Type B pancreatic cell (in vitro differentiated cells): ENCODE results near the gene SLC27A3. TPM values are rescaled to one million over a fixed set of nuclear protein-coding genes. Genes with fewer than 3 reads are reported as not detected.

Experiments used
- DNase-seq: peaks from one replicate; pipeline ENCODE4 v3.0.0; 2021; ENCODE audit warnings: mixed read lengths; ENCODE audit not compliant: unreplicated experiment; ENCODE audit errors: extremely low spot score
- H3K27ac Mint-ChIP-seq: 2 replicates; pipeline ENCODE4 v1.8.0; 2021; ENCODE audit warnings: mild to moderate bottlenecking, mixed read lengths
- H3K27me3 Mint-ChIP-seq: 2 replicates; pipeline ENCODE4 v1.8.0; 2021; ENCODE audit warnings: mixed read lengths
- H3K36me3 Mint-ChIP-seq: 2 replicates; pipeline ENCODE4 v1.8.0; 2021; ENCODE audit warnings: mixed read lengths
- H3K4me1 Mint-ChIP-seq: one replicate; pipeline ENCODE4 v1.8.0; 2021; ENCODE audit warnings: mixed read lengths; ENCODE audit not compliant: unreplicated experiment
- H3K4me3 Mint-ChIP-seq: 2 replicates; pipeline ENCODE4 v1.8.0; 2021; ENCODE audit warnings: mild to moderate bottlenecking, mixed read lengths
- H3K9me3 Mint-ChIP-seq: 2 replicates; pipeline ENCODE4 v1.8.0; 2021; ENCODE audit warnings: mixed read lengths
- CTCF ChIP-seq: fragments of 200-600 bp; sonication (generic); conservative IDR thresholded peaks from 2 replicates; pipeline ENCODE4 v1.5.0; 2021; ENCODE audit warnings: antibody characterized with exemption, mild to moderate bottlenecking
- total RNA-seq: library from RNA; stranded (reverse); gene quantifications from 2 replicates; pipeline ENCODE4 v1.2.1, GENCODE V29; 2021; ENCODE audit warnings: low replicate concordance

SLC27A3 gene
- total RNA-seq, 1 donor from 2014 or later = 20.6 TPM

GRCh38 chr1:153771841-153772593, 3.2 kb upstream of the SLC27A3 start:
- no peak overlapping the region for H3K4me3 Mint-ChIP-seq
- no peak overlapping the region for H3K27ac Mint-ChIP-seq
- H3K9me3 Mint-ChIP-seq = no peaks in the 10 kb centered on the region
- peaks cover 9% of the 10 kb centered on the region for H3K4me1 Mint-ChIP-seq
- DNase-seq = no peak
- peaks cover 7% of the 10 kb centered on the region for H3K36me3 Mint-ChIP-seq
- peak; percentile 74 for TF ChIP-seq CTCF
- H3K27me3 Mint-ChIP-seq = no peaks in the 10 kb centered on the region

DNA sequence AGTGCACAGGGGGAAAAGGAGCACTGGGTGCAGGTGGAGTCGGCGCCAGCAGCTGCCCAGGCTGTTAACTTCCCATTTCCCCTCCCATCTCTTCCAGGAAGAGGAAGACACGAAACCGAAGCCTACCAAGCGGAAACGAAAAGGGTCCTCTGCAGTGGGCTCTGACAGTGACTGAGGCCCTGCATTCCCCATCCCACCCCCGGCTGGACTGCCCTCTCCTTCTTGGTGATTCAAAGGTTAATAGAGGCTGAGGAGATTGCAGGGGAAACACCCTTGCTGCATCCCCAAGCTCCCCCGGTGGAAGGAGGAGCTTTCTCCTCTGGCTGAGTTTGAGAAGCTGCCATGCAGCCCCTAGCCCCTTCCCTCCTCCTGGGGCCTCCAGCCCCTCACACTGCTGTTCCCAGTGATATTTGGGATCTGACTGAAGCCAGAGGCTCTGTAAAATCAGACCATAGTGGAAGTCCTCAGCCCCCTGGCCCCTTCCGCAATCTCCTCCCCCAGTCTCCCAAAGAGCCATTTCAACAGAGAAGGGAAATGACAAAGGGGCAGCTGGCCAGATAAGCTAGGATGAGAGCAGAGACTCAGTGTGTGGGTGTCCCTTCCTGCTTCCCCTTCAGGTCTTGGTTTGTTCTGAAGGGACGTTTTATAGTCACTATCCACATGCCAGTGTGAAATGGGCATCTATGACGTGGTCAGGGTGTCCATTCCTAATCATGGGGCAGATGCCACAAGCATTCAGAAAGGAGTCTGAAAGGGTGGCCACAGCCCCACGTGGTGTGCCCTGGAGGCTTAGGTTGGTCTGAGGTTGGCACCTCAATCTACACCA, 1.9 kb upstream of the SLC27A3 start:
- DNase-seq = no peak
- Mint-ChIP-seq H3K27me3 (no peaks in the 10 kb centered on the region), H3K27ac (no peak overlapping the region), H3K36me3 (no peaks in the 10 kb centered on the region), H3K4me1 (peaks cover 13% of the 10 kb centered on the region), H3K4me3 (peak overlapping the region; percentile 62), H3K9me3 (no peaks in the 10 kb centered on the region)
- no peak for TF ChIP-seq CTCF

- peak overlapping the region; percentile 62 for H3K4me3 Mint-ChIP-seq
- TF ChIP-seq CTCF = no peak
- H3K9me3 Mint-ChIP-seq = no peaks in the 10 kb centered on the region
- no peaks in the 10 kb centered on the region for H3K27me3 Mint-ChIP-seq
- no peaks in the 10 kb centered on the region for H3K36me3 Mint-ChIP-seq
- no peak overlapping the region for H3K27ac Mint-ChIP-seq
- no peak for DNase-seq
- peaks cover 13% of the 10 kb centered on the region for H3K4me1 Mint-ChIP-seq
Measured at GRCh38 chr1:153774026-153774595, 1.1 kb upstream of the SLC27A3 start.

- DNase-seq = peak; percentile 80
- Mint-ChIP-seq H3K27me3 (no peaks in the 10 kb centered on the region), H3K27ac (peak overlapping the region; percentile 36), H3K4me3 (peak overlapping the region; percentile 90), H3K4me1 (peaks cover 13% of the 10 kb centered on the region), H3K9me3 (no peaks in the 10 kb centered on the region), H3K36me3 (no peaks in the 10 kb centered on the region)
- TF ChIP-seq CTCF = peak; percentile 17
Measured at GRCh38 chr1:153775458-153776327, 486 bp downstream of the SLC27A3 start.

- H3K4me1 Mint-ChIP-seq = peaks cover 13% of the 10 kb centered on the region
Measured at GRCh38 chr1:153776352-153776751, 1.1 kb downstream of the SLC27A3 start.

More at GRCh38 chr1:153776352-153776751, 1.1 kb downstream of the SLC27A3 start:
- H3K27ac Mint-ChIP-seq = peak overlapping the region; percentile 31
- peak overlapping the region; percentile 85 for H3K4me3 Mint-ChIP-seq
- no peaks in the 10 kb centered on the region for H3K27me3 Mint-ChIP-seq
- TF ChIP-seq CTCF = no peak
- no peak for DNase-seq
- H3K9me3 Mint-ChIP-seq = no peaks in the 10 kb centered on the region
- no peaks in the 10 kb centered on the region for H3K36me3 Mint-ChIP-seq
